Sigmoid colon (tissue), 4 donors: ENCODE results near the gene ZNF831.

Experiments used
- CTCF ChIP-seq, 4 experiments: fragments of 450-650 bp in 3 of 4; fragments of 200-600 bp in 1 of 4; IDR thresholded peaks; one replicate each; pipeline ENCODE4 v1.5.1; 2016 to 2019; ENCODE audit warnings: antibody characterized with exemption in 4 of 4, mild to moderate bottlenecking in 3 of 4, moderate library complexity in 2 of 4
- EP300 ChIP-seq, 4 donors: sonication (generic); formaldehyde crosslinking; IDR thresholded peaks; one replicate each; pipeline ENCODE4 v1.6.1; 2017; ENCODE audit warnings: antibody characterized with exemption in 4 of 4
- POLR2A ChIP-seq, 2 donors: fragments of 450-650 bp; IDR thresholded peaks; one replicate each; pipeline ENCODE4 v1.6.1; 2016; ENCODE audit warnings: antibody characterized with exemption in 2 of 2, mild to moderate bottlenecking in 2 of 2, moderate library complexity in 2 of 2

- TF ChIP-seq CTCF (IDR thresholded peaks at IDR 0.05) (no peak), EP300 (IDR thresholded peaks at IDR 0.05) (no peak), POLR2A (IDR thresholded peaks at IDR 0.05) (no peak)
Measured at GRCh38 chr20:59195316-59195993, 31.8 kb downstream of the ZNF831 start.
